Measurements from ENCODE around the gene TMEM18. TPM values are rescaled to one million over a fixed set of nuclear protein-coding genes. Genes with fewer than 3 reads are reported as not detected.

The TMEM18 gene
- total RNA-seq, 1 donor from 2014 or later, result 50.0 TPM

DNA sequence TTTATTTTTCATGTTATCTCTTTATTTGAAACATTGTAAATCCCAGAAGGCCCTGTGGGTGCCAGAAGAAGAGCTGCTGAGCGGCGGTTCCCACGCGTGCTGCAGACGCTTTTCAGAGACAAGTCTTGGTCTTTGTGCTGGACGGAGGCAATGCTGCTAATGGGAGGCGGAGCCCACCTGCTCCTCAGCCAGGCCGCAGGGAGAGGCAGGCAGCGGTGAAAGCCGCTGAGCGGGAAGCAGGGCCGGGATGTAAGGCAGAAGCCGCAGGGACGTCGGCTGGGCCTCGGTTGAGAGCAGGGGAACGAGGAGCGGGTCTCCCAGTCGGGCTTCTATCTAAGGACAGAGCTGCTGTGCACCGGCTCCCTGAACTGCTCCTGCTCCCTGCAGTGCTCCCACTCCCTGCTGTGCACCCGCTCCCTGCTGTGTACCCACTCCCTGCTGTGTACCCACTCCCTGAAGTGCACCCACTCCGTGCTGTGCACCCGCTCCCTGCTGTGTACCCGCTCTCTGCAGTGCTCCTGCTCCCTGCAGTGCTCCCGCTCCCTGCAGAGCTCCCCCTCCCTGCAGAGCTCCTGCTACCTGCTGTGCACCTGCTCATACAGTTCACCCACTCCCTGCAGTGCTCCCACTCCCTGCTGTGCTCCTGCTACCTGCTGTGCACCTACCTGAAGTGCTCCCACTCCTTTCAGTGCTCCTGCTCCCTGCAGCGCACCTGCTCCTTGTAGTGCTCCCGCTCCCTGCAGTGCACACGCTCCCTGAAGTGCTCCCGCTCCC lies 16.4 kb downstream of the TMEM18 start:
- Histone ChIP-seq H3K36me3 (no peaks in the 10 kb centered on the region), H3K27ac (no peak overlapping the region), H3K9ac (no peak overlapping the region), H3K4me1 (peaks cover 3% of the 10 kb centered on the region), H3K4me2 (no peak overlapping the region), H3F3A (ENCODE audit: low read depth) (no peaks in the 10 kb centered on the region), H3K79me2 (ENCODE audit: low read depth) (no peaks in the 10 kb centered on the region), H3K4me3 (no peak overlapping the region), H2AFZ (replicated peaks) (peak overlapping the region; percentile 38), H4K20me1 (ENCODE audit: low read depth) (no peaks in the 10 kb centered on the region), H3K9me3 (ENCODE audit: low read depth) (no peaks in the 10 kb centered on the region), H3K27me3 (peaks cover 4% of the 10 kb centered on the region)
- TF ChIP-seq EZH2 (IDR thresholded peaks at IDR 0.05) (no peak), EZH2phosphoT487 (IDR thresholded peaks at IDR 0.05) (no peak)
- TF ChIP-seq, protein P1, sequence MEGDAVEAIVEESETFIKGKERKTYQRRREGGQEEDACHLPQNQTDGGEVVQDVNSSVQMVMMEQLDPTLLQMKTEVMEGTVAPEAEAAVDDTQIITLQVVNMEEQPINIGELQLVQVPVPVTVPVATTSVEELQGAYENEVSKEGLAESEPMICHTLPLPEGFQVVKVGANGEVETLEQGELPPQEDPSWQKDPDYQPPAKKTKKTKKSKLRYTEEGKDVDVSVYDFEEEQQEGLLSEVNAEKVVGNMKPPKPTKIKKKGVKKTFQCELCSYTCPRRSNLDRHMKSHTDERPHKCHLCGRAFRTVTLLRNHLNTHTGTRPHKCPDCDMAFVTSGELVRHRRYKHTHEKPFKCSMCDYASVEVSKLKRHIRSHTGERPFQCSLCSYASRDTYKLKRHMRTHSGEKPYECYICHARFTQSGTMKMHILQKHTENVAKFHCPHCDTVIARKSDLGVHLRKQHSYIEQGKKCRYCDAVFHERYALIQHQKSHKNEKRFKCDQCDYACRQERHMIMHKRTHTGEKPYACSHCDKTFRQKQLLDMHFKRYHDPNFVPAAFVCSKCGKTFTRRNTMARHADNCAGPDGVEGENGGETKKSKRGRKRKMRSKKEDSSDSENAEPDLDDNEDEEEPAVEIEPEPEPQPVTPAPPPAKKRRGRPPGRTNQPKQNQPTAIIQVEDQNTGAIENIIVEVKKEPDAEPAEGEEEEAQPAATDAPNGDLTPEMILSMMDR (IDR thresholded peaks at IDR 0.05), result no peak
- Mint-ChIP-seq H3K27ac (no peak overlapping the region), H3K9me3 (peaks cover 11% of the 10 kb centered on the region), H3K36me3 (peaks cover 20% of the 10 kb centered on the region), H3K27me3 (ENCODE audit: insufficient read depth, low read depth) (peaks cover 6% of the 10 kb centered on the region), H3K4me1 (peaks cover 12% of the 10 kb centered on the region), H3K4me3 (no peak overlapping the region)
- DNase-seq (ENCODE audit: low spot score), result peak; percentile 63

- peaks cover 12% of the 10 kb centered on the region for H3K4me1 Mint-ChIP-seq
- peaks cover 7% of the 10 kb centered on the region for H3K9me3 Mint-ChIP-seq
- H3K36me3 ChIP-seq, result no peaks in the 10 kb centered on the region
- peaks cover 13% of the 10 kb centered on the region for H3K36me3 Mint-ChIP-seq
- peaks cover 4% of the 10 kb centered on the region for H3K27me3 ChIP-seq
- H3K27me3 Mint-ChIP-seq (ENCODE audit: insufficient read depth, low read depth), result peaks cover 6% of the 10 kb centered on the region
- peaks cover 3% of the 10 kb centered on the region for H3K4me1 ChIP-seq
- TF ChIP-seq EZH2 (IDR thresholded peaks at IDR 0.05) (no peak), EZH2phosphoT487 (IDR thresholded peaks at IDR 0.05) (no peak)
- TF ChIP-seq, protein P1 (IDR thresholded peaks at IDR 0.05), result no peak
- H3K4me3 Mint-ChIP-seq, result peak overlapping the region; percentile 58
- H3K9ac ChIP-seq, result no peak overlapping the region
- no peak overlapping the region for H3K27ac Mint-ChIP-seq
- no peaks in the 10 kb centered on the region for H3K79me2 ChIP-seq (ENCODE audit: low read depth)
- H3K9me3 ChIP-seq (ENCODE audit: low read depth), result no peaks in the 10 kb centered on the region
- no peak overlapping the region for H3K4me3 ChIP-seq
- no peak overlapping the region for H3K27ac ChIP-seq
- H4K20me1 ChIP-seq (ENCODE audit: low read depth), result no peaks in the 10 kb centered on the region
- no peak overlapping the region for H3K4me2 ChIP-seq
- peak overlapping the region; percentile 38 for H2AFZ ChIP-seq (replicated peaks)
- H3F3A ChIP-seq (ENCODE audit: low read depth), result no peaks in the 10 kb centered on the region
- DNase-seq (ENCODE audit: low spot score), result no peak
Observed at GRCh38 chr2:660029-660428, 17.2 kb downstream of the TMEM18 start.

- no peaks in the 10 kb centered on the region for H3K9me3 ChIP-seq (ENCODE audit: low read depth)
- Mint-ChIP-seq H3K9me3 (peaks cover 3% of the 10 kb centered on the region), H3K4me3 (no peak overlapping the region), H3K27me3 (ENCODE audit: insufficient read depth, low read depth) (peaks cover 8% of the 10 kb centered on the region), H3K36me3 (peaks cover under 1% of the 10 kb centered on the region), H3K27ac (no peak overlapping the region), H3K4me1 (peaks cover 12% of the 10 kb centered on the region)
- no peak overlapping the region for H3K27ac ChIP-seq
- no peaks in the 10 kb centered on the region for H4K20me1 ChIP-seq (ENCODE audit: low read depth)
- no peak overlapping the region for H3K4me3 ChIP-seq
- TF ChIP-seq, protein P1 (IDR thresholded peaks at IDR 0.05), result no peak
- TF ChIP-seq EZH2phosphoT487 (IDR thresholded peaks at IDR 0.05), result no peak
- TF ChIP-seq EZH2 (IDR thresholded peaks at IDR 0.05), result no peak
- no peak overlapping the region for H3K9ac ChIP-seq
- no peaks in the 10 kb centered on the region for H3K36me3 ChIP-seq
- H3K4me2 ChIP-seq, result no peak overlapping the region
- H3K27me3 ChIP-seq, result peaks cover 4% of the 10 kb centered on the region
- H2AFZ ChIP-seq (replicated peaks), result no peak overlapping the region
- no peaks in the 10 kb centered on the region for H3F3A ChIP-seq (ENCODE audit: low read depth)
- H3K4me1 ChIP-seq, result peaks cover 3% of the 10 kb centered on the region
- no peak for DNase-seq (ENCODE audit: low spot score)
- H3K79me2 ChIP-seq (ENCODE audit: low read depth), result no peaks in the 10 kb centered on the region
Observed at GRCh38 chr2:658426-658825, 18.8 kb downstream of the TMEM18 start.

Data from neural progenitor cell (in vitro differentiated cells).